WTC11 (cell line): ENCODE results near the gene DDAH2. TPM values are rescaled to one million over a fixed set of nuclear protein-coding genes. Genes with fewer than 3 reads are reported as not detected.

Experiments used
- ATAC-seq: fragments of 200-7000 bp; cut with Tn5 transposase; 2 replicates; pipeline ENCODE4 v1.10.0; 2021; ENCODE audit warnings: mild to moderate bottlenecking, moderate library complexity
- CTCF ChIA-PET: fragments of 300-600 bp; sonication (Branson Sonifier 250); formaldehyde crosslinking; loops from one replicate; lab custom pipeline; 2021; ENCODE audit warnings: antibody characterized with exemption; lab: Charles Lee
- POLR2A ChIA-PET: fragments of 350-600 bp; sonication (Branson Sonifier 250); formaldehyde crosslinking; loops from one replicate; lab custom pipeline; 2021; ENCODE audit warnings: antibody characterized with exemption; lab: Charles Lee
- DNase-seq: peaks from one replicate; pipeline ENCODE4 v3.0.0; 2021; ENCODE audit warnings: low spot score
- H3K27ac Mint-ChIP-seq: 2 replicates; pipeline ENCODE4 v1.8.0; 2021; ENCODE audit warnings: mixed read lengths
- H3K27me3 Mint-ChIP-seq: 2 replicates; pipeline ENCODE4 v1.8.0; 2021; ENCODE audit warnings: low read depth, mild to moderate bottlenecking, moderate library complexity, mixed read lengths
- H3K36me3 Mint-ChIP-seq: 2 replicates; pipeline ENCODE4 v1.8.0; 2021; ENCODE audit warnings: mixed read lengths
- H3K4me1 Mint-ChIP-seq: 2 replicates; pipeline ENCODE4 v1.8.0; 2022; ENCODE audit warnings: mixed read lengths
- H3K4me3 Mint-ChIP-seq: 2 replicates; pipeline ENCODE4 v1.8.0; 2021; ENCODE audit warnings: mild to moderate bottlenecking, moderate library complexity, mixed read lengths
- H3K9me3 Mint-ChIP-seq: 2 replicates; pipeline ENCODE4 v1.8.0; 2021; ENCODE audit warnings: mixed read lengths
- E2F1 ChIP-seq: sonication (generic); formaldehyde crosslinking; IDR thresholded peaks from 2 replicates; pipeline ENCODE4 v1.8.0; 2022; ENCODE audit warnings: mild to moderate bottlenecking, missing genetic modification reagents
- FOXJ3 ChIP-seq: sonication (generic); formaldehyde crosslinking; IDR thresholded peaks from 2 replicates; pipeline ENCODE4 v1.9.0; 2021; ENCODE audit warnings: missing genetic modification reagents, mild to moderate bottlenecking, borderline replicate concordance
- GRHL2 ChIP-seq: fragments of 250-450 bp; sonication (Bioruptor Pico); IDR thresholded peaks from 2 replicates; pipeline ENCODE4 v1.8.0; 2022; ENCODE audit warnings: mild to moderate bottlenecking, moderate library complexity; ENCODE audit not compliant: insufficient replicate concordance, severe bottlenecking
- JUN ChIP-seq: sonication (generic); formaldehyde crosslinking; IDR thresholded peaks from 2 replicates; pipeline ENCODE4 v1.8.0; 2023; ENCODE audit warnings: mild to moderate bottlenecking, missing genetic modification reagents
- MAX ChIP-seq: sonication (generic); formaldehyde crosslinking; IDR thresholded peaks from 2 replicates; pipeline ENCODE4 v1.8.0; 2022; ENCODE audit warnings: mild to moderate bottlenecking, missing genetic modification reagents
- MYBL2 ChIP-seq: sonication (generic); formaldehyde crosslinking; IDR thresholded peaks from 2 replicates; pipeline ENCODE4 v1.8.1; 2023; ENCODE audit warnings: mild to moderate bottlenecking, moderate library complexity, missing genetic modification reagents
- NR1H2 ChIP-seq: sonication (generic); formaldehyde crosslinking; IDR thresholded peaks from 2 replicates; pipeline ENCODE4 v1.9.0; 2021; ENCODE audit warnings: mild to moderate bottlenecking, moderate library complexity, missing genetic modification reagents
- NR3C1 ChIP-seq: sonication (generic); formaldehyde crosslinking; conservative IDR thresholded peaks from 2 replicates; pipeline ENCODE4 v1.8.1; 2023; ENCODE audit warnings: low read depth, mild to moderate bottlenecking, missing genetic modification reagents
- RELA ChIP-seq: sonication (generic); formaldehyde crosslinking; IDR thresholded peaks from 2 replicates; pipeline ENCODE4 v1.8.1; 2022; ENCODE audit warnings: missing genetic modification reagents, mild to moderate bottlenecking, borderline replicate concordance
- RORB ChIP-seq: fragments of 250-450 bp; sonication (Bioruptor Pico); IDR thresholded peaks from 2 replicates; pipeline ENCODE4 v1.9.0; 2021; ENCODE audit warnings: mild to moderate bottlenecking
- TCF7 ChIP-seq: sonication (generic); formaldehyde crosslinking; IDR thresholded peaks from 2 replicates; pipeline ENCODE4 v1.8.0; 2022; ENCODE audit warnings: mild to moderate bottlenecking, low read depth, missing genetic modification reagents, moderate library complexity
- TEAD1 ChIP-seq: sonication (generic); formaldehyde crosslinking; IDR thresholded peaks from 2 replicates; pipeline ENCODE4 v1.8.0; 2022; ENCODE audit warnings: mild to moderate bottlenecking, missing genetic modification reagents
- TEAD4 ChIP-seq: sonication (generic); formaldehyde crosslinking; IDR thresholded peaks from 2 replicates; pipeline ENCODE4 v1.8.0; 2022; ENCODE audit warnings: mild to moderate bottlenecking, missing genetic modification reagents
- USF1 ChIP-seq: sonication (generic); formaldehyde crosslinking; IDR thresholded peaks from 2 replicates; pipeline ENCODE4 v1.8.0; 2022; ENCODE audit warnings: mild to moderate bottlenecking, missing genetic modification reagents
- USF2 ChIP-seq: sonication (generic); formaldehyde crosslinking; IDR thresholded peaks from 2 replicates; pipeline ENCODE4 v1.8.1; 2023; ENCODE audit warnings: mild to moderate bottlenecking, missing genetic modification reagents, moderate library complexity
- ZNF281 ChIP-seq: sonication (generic); formaldehyde crosslinking; IDR thresholded peaks from 2 replicates; pipeline ENCODE4 v1.8.0; 2023; ENCODE audit warnings: mild to moderate bottlenecking, missing genetic modification reagents
- ZNF532 ChIP-seq: fragments of 250-450 bp; sonication (Bioruptor Pico); IDR thresholded peaks from 2 replicates; pipeline ENCODE4 v1.9.0; 2021; ENCODE audit warnings: mild to moderate bottlenecking, borderline replicate concordance
- total RNA-seq: library from RNA; stranded (reverse); gene quantifications from 3 replicates; pipeline ENCODE4 v1.2.3, GENCODE V29; 2021

DDAH2 gene
- total RNA-seq, 1 experiment from 2014 or later = 67.3 TPM

- peaks cover 4% of the 10 kb centered on the region; the same call in 1 of the 2 replicates for H3K27me3 Mint-ChIP-seq
- DNase-seq (no peak), ATAC-seq (peak; percentile 11)
- no peaks in the 10 kb centered on the region for H3K9me3 Mint-ChIP-seq
- no peaks in the 10 kb centered on the region for H3K36me3 Mint-ChIP-seq
- no peak overlapping the region for H3K27ac Mint-ChIP-seq
- TF ChIP-seq RELA (CRISPR knock-in tag) (no peak), MAX (CRISPR knock-in tag) (no peak)
- ChIA-PET CTCF (no interaction called here), POLR2A (no interaction called here)
- H3K4me1 Mint-ChIP-seq = peaks cover 33% of the 10 kb centered on the region
- H3K4me3 Mint-ChIP-seq = peak overlapping the region; percentile 13; the same call in 1 of the 2 replicates
These were observed 10.8 kb downstream of the DDAH2 start for GRCh38 chr6:31718265-31718664.

GRCh38 chr6:31717499-31718222 lies 11.4 kb downstream of the DDAH2 start:
- H3K27ac Mint-ChIP-seq = peak overlapping the region; percentile 20; the same call in 1 of the 2 replicates
- H3K36me3 Mint-ChIP-seq = no peaks in the 10 kb centered on the region
- peak; percentile 71 for DNase-seq
- H3K4me3 Mint-ChIP-seq = no peak overlapping the region; the same call in 1 of the 2 replicates
- peaks cover 4% of the 10 kb centered on the region; the same call in 1 of the 2 replicates for H3K27me3 Mint-ChIP-seq
- H3K9me3 Mint-ChIP-seq = no peaks in the 10 kb centered on the region
- ChIA-PET CTCF (interaction anchor here (0.5 to 1.3 kb wide), 6 partner anchors 12 to 385 kb away, joined by 3 to 9 read pairs (median 6); partner anchors contain the start of genes ABHD16A, DDAH2 and GPANK1), POLR2A (no interaction called here)
- peaks cover 37% of the 10 kb centered on the region for H3K4me1 Mint-ChIP-seq
- ATAC-seq = peak; percentile 76
- TF ChIP-seq MAX (CRISPR knock-in tag) = 0 out of 2 replicates have a peak, but pooled peaks have one; percentile 36
- TF ChIP-seq TEAD4 (CRISPR knock-in tag) = no peak

GRCh38 chr6:31715022-31715958 lies 13.8 kb downstream of the DDAH2 start, which contains the start of gene LY6G6D:
LY6G6D (plus strand) TSS chr6:31715348; CDS start chr6:31715356, 8 bp downstream.
- Mint-ChIP-seq H3K27me3 (no peaks in the 10 kb centered on the region; the same call in 1 of the 2 replicates), H3K36me3 (no peaks in the 10 kb centered on the region), H3K9me3 (no peaks in the 10 kb centered on the region), H3K4me3 (no peak within 1 kb of the TSS), H3K4me1 (peaks cover 45% of the 10 kb centered on the region), H3K27ac (no peak within 1 kb of the TSS)
- ATAC-seq (no peak), DNase-seq (no peak)
- ChIA-PET CTCF (interaction anchor here (1.1 to 2.3 kb wide), 5 partner anchors 12 to 237 kb away, joined by 3 to 24 read pairs (median 6); partner anchors contain the start of genes ABHD16A and DDAH2), POLR2A (interaction anchor here (1.2 kb wide), 1 partner anchor 112 kb away, joined by 6 read pairs; the partner anchor contains the start of gene HSPA1B)
- no peak for TF ChIP-seq RORB (CRISPR knock-in tag)
- no peak for TF ChIP-seq NR3C1
- no peak for TF ChIP-seq USF2 (CRISPR knock-in tag)
- TF ChIP-seq TCF7 (CRISPR knock-in tag) = no peak
- TF ChIP-seq ZNF281 (CRISPR knock-in tag) = no peak
- no peak for TF ChIP-seq FOXJ3 (CRISPR knock-in tag)
- TF ChIP-seq MYBL2 (CRISPR knock-in tag) = no peak
- TF ChIP-seq TEAD1 (CRISPR knock-in tag) = no peak
- TF ChIP-seq NR1H2 = no peak
- TF ChIP-seq USF1 (CRISPR knock-in tag) = no peak
- no peak for TF ChIP-seq E2F1 (CRISPR knock-in tag)
- no peak for TF ChIP-seq JUN
- no peak for TF ChIP-seq GRHL2 (CRISPR knock-in tag)
- TF ChIP-seq ZNF532 = no peak
